ENCODE data around the gene EPGN. TPM values are rescaled to one million over a fixed set of nuclear protein-coding genes. Genes with fewer than 3 reads are reported as not detected.

Gene EPGN
- total RNA-seq, 1 donor from 2014 or later: 0.63 TPM

- H3K4me1 Mint-ChIP-seq: peaks cover 4% of the 10 kb centered on the region
- peaks cover 5% of the 10 kb centered on the region for H3K27me3 Mint-ChIP-seq (ENCODE audit: low read depth)
- H3K9me3 Mint-ChIP-seq: no peaks in the 10 kb centered on the region
- no peak for TF ChIP-seq CTCF (conservative IDR thresholded peaks at IDR 0.05)
- no peak for DNase-seq (ENCODE audit: low read depth, low spot score)
- no peaks in the 10 kb centered on the region for H3K36me3 Mint-ChIP-seq (ENCODE audit: low read depth)
- no peak overlapping the region for H3K27ac Mint-ChIP-seq (ENCODE audit: unreplicated experiment)
- H3K4me3 Mint-ChIP-seq: no peak overlapping the region
Measured at GRCh38 chr4:74325886-74326285, 17.6 kb downstream of the EPGN start.

DNA sequence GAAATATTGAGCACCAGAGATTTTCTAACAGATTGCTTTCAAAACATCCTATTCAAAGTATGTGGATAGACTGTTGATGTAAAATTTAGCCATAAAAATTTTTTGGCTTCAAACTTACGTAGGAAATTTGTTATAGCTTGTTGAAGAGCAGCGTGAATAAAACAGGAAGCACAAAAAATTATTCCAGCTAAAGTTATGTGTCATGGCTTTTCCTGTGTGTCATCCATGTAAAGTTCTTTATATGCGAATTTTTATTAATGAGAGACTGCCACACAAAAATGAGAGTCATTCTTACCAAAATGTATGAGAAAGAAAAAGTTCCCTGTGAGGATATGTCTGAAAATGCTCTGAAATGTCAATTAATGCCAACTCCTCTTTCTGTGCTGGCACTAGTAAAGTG lies 19.5 kb downstream of the EPGN start:
- DNase-seq (ENCODE audit: low read depth, low spot score): no peak
- Mint-ChIP-seq H3K27ac (ENCODE audit: unreplicated experiment) (no peak overlapping the region), H3K27me3 (ENCODE audit: low read depth) (no peaks in the 10 kb centered on the region), H3K9me3 (no peaks in the 10 kb centered on the region), H3K4me3 (no peak overlapping the region), H3K36me3 (ENCODE audit: low read depth) (no peaks in the 10 kb centered on the region), H3K4me1 (peaks cover 4% of the 10 kb centered on the region)
- no peak for TF ChIP-seq CTCF (conservative IDR thresholded peaks at IDR 0.05)

DNA sequence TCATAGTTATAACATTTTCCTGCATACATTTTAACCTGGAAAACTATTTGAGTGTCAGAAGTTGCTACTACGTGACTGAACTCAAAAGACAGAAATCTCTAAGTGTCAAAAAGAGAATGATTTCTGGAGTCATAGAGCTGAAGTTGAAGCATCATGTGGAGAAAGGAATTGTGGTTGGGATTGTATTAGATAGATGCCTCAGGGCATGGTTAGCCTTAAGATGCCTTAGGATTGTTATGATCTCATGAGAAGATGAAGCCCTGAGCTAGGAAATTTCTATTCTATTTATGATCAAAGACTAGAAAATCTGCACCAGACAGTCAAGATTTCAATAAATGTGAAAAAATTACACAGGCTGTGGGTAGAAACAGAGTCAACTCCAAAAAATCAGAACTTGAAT lies 20.2 kb downstream of the EPGN start:
- peaks cover 2% of the 10 kb centered on the region for H3K4me1 Mint-ChIP-seq
- no peak overlapping the region for H3K4me3 Mint-ChIP-seq
- TF ChIP-seq CTCF (conservative IDR thresholded peaks at IDR 0.05): no peak

DNA sequence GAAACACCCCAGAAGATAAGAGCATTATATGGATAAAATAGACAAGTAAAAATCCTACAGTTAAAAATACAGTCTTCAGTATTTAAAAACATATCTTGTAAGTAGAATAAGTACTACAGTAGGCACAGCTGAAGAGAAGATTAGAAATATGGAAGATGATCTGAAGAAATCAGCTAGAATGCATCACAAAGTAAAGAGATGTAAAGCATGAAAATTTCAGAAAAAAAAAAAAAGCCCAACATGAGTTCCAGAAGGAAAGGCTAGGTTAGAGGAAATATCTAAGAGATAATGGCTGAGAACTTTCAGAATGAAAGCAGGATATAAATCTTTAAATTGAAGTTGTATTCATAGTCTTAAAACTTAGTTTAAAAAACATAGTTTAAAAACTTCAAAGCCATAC lies 21.0 kb downstream of the EPGN start:
- Mint-ChIP-seq H3K4me1 (no peaks in the 10 kb centered on the region), H3K27me3 (ENCODE audit: low read depth) (no peaks in the 10 kb centered on the region), H3K36me3 (ENCODE audit: low read depth) (no peaks in the 10 kb centered on the region), H3K4me3 (no peak overlapping the region), H3K9me3 (no peaks in the 10 kb centered on the region), H3K27ac (ENCODE audit: unreplicated experiment) (no peak overlapping the region)
- no peak for TF ChIP-seq CTCF (conservative IDR thresholded peaks at IDR 0.05)
- no peak for DNase-seq (ENCODE audit: low read depth, low spot score)

More for the DNA sequence above, 20.2 kb downstream of the EPGN start:
- H3K36me3 Mint-ChIP-seq (ENCODE audit: low read depth): no peaks in the 10 kb centered on the region
- H3K27me3 Mint-ChIP-seq (ENCODE audit: low read depth): no peaks in the 10 kb centered on the region
- no peak for DNase-seq (ENCODE audit: low read depth, low spot score)
- no peak overlapping the region for H3K27ac Mint-ChIP-seq (ENCODE audit: unreplicated experiment)
- H3K9me3 Mint-ChIP-seq: no peaks in the 10 kb centered on the region

- TF ChIP-seq CTCF (conservative IDR thresholded peaks at IDR 0.05): no peak
- Mint-ChIP-seq H3K27me3 (ENCODE audit: low read depth) (no peaks in the 10 kb centered on the region), H3K4me3 (no peak overlapping the region), H3K27ac (ENCODE audit: unreplicated experiment) (no peak overlapping the region), H3K36me3 (ENCODE audit: low read depth) (no peaks in the 10 kb centered on the region), H3K4me1 (no peaks in the 10 kb centered on the region), H3K9me3 (no peaks in the 10 kb centered on the region)
- DNase-seq (ENCODE audit: low read depth, low spot score): no peak
Measured at GRCh38 chr4:74330295-74330750, 22.1 kb downstream of the EPGN start.

DNA sequence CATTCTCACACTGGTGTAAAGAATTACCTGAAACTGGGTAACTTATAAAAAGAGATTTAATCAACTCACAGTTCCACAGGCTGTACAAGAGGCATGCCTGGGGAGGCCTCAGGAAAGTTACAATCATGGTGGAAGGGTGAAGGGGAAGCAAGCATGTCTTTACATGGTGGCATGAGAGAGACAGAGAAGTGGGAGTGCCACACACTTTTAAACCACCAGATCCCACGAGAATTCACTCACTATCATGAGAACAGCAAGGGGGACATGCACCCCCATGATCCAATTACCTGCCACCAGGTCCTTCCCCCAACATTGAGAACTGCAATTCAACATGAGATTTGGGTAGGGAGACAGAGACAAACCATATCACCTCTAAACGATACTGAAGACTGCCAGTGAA lies 23.0 kb downstream of the EPGN start:
- no peak overlapping the region for H3K27ac Mint-ChIP-seq (ENCODE audit: unreplicated experiment)
- DNase-seq (ENCODE audit: low read depth, low spot score): no peak
- H3K36me3 Mint-ChIP-seq (ENCODE audit: low read depth): no peaks in the 10 kb centered on the region
- H3K4me1 Mint-ChIP-seq: no peaks in the 10 kb centered on the region
- H3K27me3 Mint-ChIP-seq (ENCODE audit: low read depth): no peaks in the 10 kb centered on the region
- H3K4me3 Mint-ChIP-seq: no peak overlapping the region
- no peak for TF ChIP-seq CTCF (conservative IDR thresholded peaks at IDR 0.05)
- no peaks in the 10 kb centered on the region for H3K9me3 Mint-ChIP-seq

All from neural crest cell (in vitro differentiated cells).